B cell (primary cell): Measurements from ENCODE around the gene ATG4B.

Experiments
- EZH2 ChIP-seq: IDR thresholded peaks from 2 replicates; pipeline ENCODE4 v1.6.1; 2012; ENCODE audit warnings: borderline replicate concordance, low read depth, mild to moderate bottlenecking, moderate library complexity, low read length; ENCODE audit not compliant: insufficient read depth, poor library complexity, severe bottlenecking
- TF ChIP-seq, protein P1 (sequence below): fragments of 200-600 bp; IDR thresholded peaks from one replicate; pipeline ENCODE4 v1.8.0; 2022; ENCODE audit warnings: antibody characterized with exemption, mild to moderate bottlenecking

DNA sequence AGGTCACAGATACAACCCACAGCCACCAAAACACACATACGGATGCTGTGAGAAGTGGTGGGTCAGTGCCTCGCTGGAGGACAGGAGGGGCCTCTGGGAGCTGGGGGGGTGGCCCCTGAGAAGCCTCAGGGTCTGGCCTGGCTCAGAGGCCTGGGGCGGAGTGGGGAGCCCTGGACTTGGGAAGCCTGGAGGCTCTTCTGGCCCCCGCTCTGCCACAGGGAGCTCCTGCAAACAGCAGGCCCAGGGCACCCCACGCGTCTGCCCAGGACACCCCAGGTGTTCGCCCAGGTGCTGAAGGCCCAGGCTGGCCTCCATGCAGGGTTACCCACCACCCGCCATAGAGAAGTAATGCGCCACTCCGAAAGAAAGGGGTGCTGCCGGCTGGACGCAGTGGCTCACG is 26.4 kb upstream of the ATG4B start:
- TF ChIP-seq, protein P1, sequence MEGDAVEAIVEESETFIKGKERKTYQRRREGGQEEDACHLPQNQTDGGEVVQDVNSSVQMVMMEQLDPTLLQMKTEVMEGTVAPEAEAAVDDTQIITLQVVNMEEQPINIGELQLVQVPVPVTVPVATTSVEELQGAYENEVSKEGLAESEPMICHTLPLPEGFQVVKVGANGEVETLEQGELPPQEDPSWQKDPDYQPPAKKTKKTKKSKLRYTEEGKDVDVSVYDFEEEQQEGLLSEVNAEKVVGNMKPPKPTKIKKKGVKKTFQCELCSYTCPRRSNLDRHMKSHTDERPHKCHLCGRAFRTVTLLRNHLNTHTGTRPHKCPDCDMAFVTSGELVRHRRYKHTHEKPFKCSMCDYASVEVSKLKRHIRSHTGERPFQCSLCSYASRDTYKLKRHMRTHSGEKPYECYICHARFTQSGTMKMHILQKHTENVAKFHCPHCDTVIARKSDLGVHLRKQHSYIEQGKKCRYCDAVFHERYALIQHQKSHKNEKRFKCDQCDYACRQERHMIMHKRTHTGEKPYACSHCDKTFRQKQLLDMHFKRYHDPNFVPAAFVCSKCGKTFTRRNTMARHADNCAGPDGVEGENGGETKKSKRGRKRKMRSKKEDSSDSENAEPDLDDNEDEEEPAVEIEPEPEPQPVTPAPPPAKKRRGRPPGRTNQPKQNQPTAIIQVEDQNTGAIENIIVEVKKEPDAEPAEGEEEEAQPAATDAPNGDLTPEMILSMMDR, result no peak
- no peak for TF ChIP-seq EZH2
